MM.1S (cell line): ENCODE data around the gene SCMH1.

Source experiments
- DNase-seq: peaks from one replicate; pipeline ENCODE4 v3.0.0-alpha.2; 2015
- H2AFZ ChIP-seq: fragments of 300-600 bp; sonication (generic); 2 replicates; pipeline ENCODE4 v1.6.0; 2016; ENCODE audit warnings: antibody characterized with exemption, low read length
- H3F3A ChIP-seq: fragments of 300-600 bp; sonication (generic); 2 replicates; pipeline ENCODE4 v1.6.1; 2016; ENCODE audit warnings: mild to moderate bottlenecking, antibody characterized with exemption, low read length, moderate library complexity, mixed read lengths; ENCODE audit not compliant: insufficient read depth
- H3K27ac ChIP-seq: fragments of 300-600 bp; sonication (generic); 2 replicates; pipeline ENCODE4 v1.5.1; 2016; ENCODE audit warnings: mild to moderate bottlenecking, low read length
- H3K27me3 ChIP-seq: fragments of 300-600 bp; sonication (generic); replicated peaks from 2 replicates; pipeline ENCODE4 v1.6.0; 2016; ENCODE audit warnings: low read length; ENCODE audit not compliant: insufficient read depth
- H3K36me3 ChIP-seq: fragments of 300-600 bp; sonication (generic); replicated peaks from 2 replicates; pipeline ENCODE4 v1.6.1; 2016; ENCODE audit warnings: mild to moderate bottlenecking, low read length, mixed read lengths; ENCODE audit not compliant: insufficient read depth
- H3K4me1 ChIP-seq: fragments of 300-600 bp; sonication (generic); 2 replicates; pipeline ENCODE4 v1.6.1; 2016; ENCODE audit warnings: low read length, mixed read lengths
- H3K4me2 ChIP-seq: fragments of 300-600 bp; sonication (generic); 2 replicates; pipeline ENCODE4 v1.6.0; 2016; ENCODE audit warnings: low read depth, low read length
- H3K4me3 ChIP-seq: fragments of 300-600 bp; sonication (generic); 2 replicates; pipeline ENCODE4 v1.5.1; 2016; ENCODE audit warnings: low read length, mixed read lengths
- H3K79me2 ChIP-seq: fragments of 300-600 bp; sonication (generic); 2 replicates; pipeline ENCODE4 v1.6.1; 2016; ENCODE audit warnings: mixed run types, low read length, mixed read lengths
- H3K9ac ChIP-seq: fragments of 300-600 bp; sonication (generic); 2 replicates; pipeline ENCODE4 v1.6.1; 2016; ENCODE audit warnings: low read length, mixed read lengths
- H3K9me2 ChIP-seq: fragments of 300-600 bp; sonication (generic); replicated peaks from 2 replicates; pipeline ENCODE4 v1.6.1; 2016; ENCODE audit warnings: mild to moderate bottlenecking, low read length, mixed read lengths; ENCODE audit not compliant: insufficient read depth
- H3K9me3 ChIP-seq: fragments of 300-600 bp; sonication (generic); replicated peaks from 2 replicates; pipeline ENCODE4 v1.6.1; 2016; ENCODE audit warnings: mild to moderate bottlenecking, low read length, mixed read lengths; ENCODE audit not compliant: insufficient read depth
- H4K20me1 ChIP-seq: fragments of 300-600 bp; sonication (generic); 2 replicates; pipeline ENCODE4 v1.6.1; 2016; ENCODE audit warnings: mild to moderate bottlenecking, low read length, moderate library complexity, mixed read lengths; ENCODE audit not compliant: insufficient read depth
- EZH2 ChIP-seq: fragments of 300-600 bp; sonication (generic); optimal IDR thresholded peaks from 2 replicates; pipeline ENCODE3; 2017; ENCODE audit warnings: low read depth, mild to moderate bottlenecking, antibody characterized with exemption, low read length, mixed read lengths
- EZH2phosphoT487 ChIP-seq: fragments of 300-600 bp; sonication (generic); IDR thresholded peaks from 2 replicates; pipeline ENCODE4 v1.6.1; 2018; ENCODE audit warnings: antibody characterized with exemption, low read length
- TF ChIP-seq, protein P1 (sequence below): fragments of 300-600 bp; sonication (generic); IDR thresholded peaks from 2 replicates; pipeline ENCODE4 v1.5.1; 2016; ENCODE audit warnings: antibody characterized with exemption, low read length, mixed read lengths

The SCMH1 gene

DNA sequence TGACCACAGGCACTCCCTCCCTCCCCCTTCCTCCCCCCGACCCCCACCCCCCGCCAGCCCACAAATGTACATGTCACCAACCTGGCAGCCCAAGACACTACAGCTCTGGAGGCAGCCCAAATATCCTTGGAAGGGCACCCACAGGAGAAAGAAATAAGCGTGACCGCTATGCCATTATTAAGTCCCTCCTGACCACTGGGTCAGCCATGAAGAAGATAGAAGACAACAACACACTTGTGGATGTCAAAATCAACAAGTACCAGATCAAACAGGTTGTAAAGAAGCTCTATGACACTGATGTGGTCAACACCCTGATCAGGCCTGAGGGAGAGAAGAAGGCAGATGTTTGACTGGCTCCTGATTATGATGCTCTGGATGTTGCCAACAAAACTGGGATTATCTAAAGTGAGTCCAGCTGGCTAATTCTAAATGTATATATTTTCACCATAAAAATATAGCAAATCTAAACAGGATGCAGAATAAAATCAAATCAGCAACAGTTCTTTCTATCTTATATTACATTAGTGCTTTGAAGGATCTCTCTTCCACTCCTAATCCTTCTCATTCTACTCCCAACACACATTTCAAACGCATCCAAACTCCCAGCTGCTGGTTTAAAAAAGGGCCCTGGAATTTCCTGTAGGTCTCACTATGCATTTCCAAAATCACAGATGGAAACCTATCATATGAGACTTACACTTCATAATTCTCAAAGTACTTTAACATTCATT lies 143.2 kb downstream of the SCMH1 start:
- no peaks in the 10 kb centered on the region for H3K9me2 ChIP-seq
- no peak overlapping the region for H2AFZ ChIP-seq
- H4K20me1 ChIP-seq, result no peaks in the 10 kb centered on the region
- H3K9me3 ChIP-seq, result no peaks in the 10 kb centered on the region
- H3K4me1 ChIP-seq, result peaks cover 2% of the 10 kb centered on the region; the same call in 1 of the 2 replicates
- no peak for DNase-seq
- H3K9ac ChIP-seq, result no peak overlapping the region
- no peak overlapping the region for H3K4me3 ChIP-seq
- no peaks in the 10 kb centered on the region; the same call in 1 of the 2 replicates for H3K36me3 ChIP-seq
- no peak overlapping the region for H3K4me2 ChIP-seq
- H3F3A ChIP-seq, result no peaks in the 10 kb centered on the region
- no peak overlapping the region for H3K27ac ChIP-seq
- TF ChIP-seq, protein P1, sequence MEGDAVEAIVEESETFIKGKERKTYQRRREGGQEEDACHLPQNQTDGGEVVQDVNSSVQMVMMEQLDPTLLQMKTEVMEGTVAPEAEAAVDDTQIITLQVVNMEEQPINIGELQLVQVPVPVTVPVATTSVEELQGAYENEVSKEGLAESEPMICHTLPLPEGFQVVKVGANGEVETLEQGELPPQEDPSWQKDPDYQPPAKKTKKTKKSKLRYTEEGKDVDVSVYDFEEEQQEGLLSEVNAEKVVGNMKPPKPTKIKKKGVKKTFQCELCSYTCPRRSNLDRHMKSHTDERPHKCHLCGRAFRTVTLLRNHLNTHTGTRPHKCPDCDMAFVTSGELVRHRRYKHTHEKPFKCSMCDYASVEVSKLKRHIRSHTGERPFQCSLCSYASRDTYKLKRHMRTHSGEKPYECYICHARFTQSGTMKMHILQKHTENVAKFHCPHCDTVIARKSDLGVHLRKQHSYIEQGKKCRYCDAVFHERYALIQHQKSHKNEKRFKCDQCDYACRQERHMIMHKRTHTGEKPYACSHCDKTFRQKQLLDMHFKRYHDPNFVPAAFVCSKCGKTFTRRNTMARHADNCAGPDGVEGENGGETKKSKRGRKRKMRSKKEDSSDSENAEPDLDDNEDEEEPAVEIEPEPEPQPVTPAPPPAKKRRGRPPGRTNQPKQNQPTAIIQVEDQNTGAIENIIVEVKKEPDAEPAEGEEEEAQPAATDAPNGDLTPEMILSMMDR, result no peak
- H3K79me2 ChIP-seq, result no peaks in the 10 kb centered on the region
- H3K27me3 ChIP-seq, result no peaks in the 10 kb centered on the region

DNA sequence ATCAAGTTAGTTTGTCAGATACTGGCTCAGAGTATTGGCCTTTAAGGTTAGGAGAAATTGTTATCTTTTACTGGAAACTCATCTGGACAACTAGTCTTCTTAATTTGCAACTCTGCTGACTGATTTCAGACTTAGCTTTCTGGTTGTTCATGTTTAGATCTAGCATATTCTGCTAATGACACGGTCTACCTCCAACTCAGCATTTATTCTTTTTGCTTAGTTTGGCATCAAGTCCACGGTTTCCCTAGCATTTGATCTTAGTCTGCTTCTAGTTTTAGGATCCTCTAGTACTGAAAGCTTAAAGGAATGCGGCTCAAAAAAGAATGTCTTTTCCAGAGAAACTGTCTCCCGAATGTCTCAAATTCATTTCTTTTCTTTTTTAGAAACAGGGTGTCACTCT lies 145.0 kb downstream of the SCMH1 start:
- no peak overlapping the region for H3K4me2 ChIP-seq
- H3K4me3 ChIP-seq, result no peak overlapping the region
- no peaks in the 10 kb centered on the region for H3K79me2 ChIP-seq
- H3K9me2 ChIP-seq, result no peaks in the 10 kb centered on the region
- H3F3A ChIP-seq, result no peaks in the 10 kb centered on the region
- no peaks in the 10 kb centered on the region for H3K27me3 ChIP-seq
- no peak overlapping the region for H3K27ac ChIP-seq
- no peaks in the 10 kb centered on the region for H4K20me1 ChIP-seq
- no peaks in the 10 kb centered on the region for H3K4me1 ChIP-seq
- no peak overlapping the region for H3K9ac ChIP-seq
- no peak for TF ChIP-seq EZH2phosphoT487
- TF ChIP-seq EZH2, result no peak
- TF ChIP-seq, protein P1, result no peak
- H3K9me3 ChIP-seq, result no peaks in the 10 kb centered on the region
- H3K36me3 ChIP-seq, result no peaks in the 10 kb centered on the region; the same call in 1 of the 2 replicates
- no peak for DNase-seq
- H2AFZ ChIP-seq, result no peak overlapping the region

DNA sequence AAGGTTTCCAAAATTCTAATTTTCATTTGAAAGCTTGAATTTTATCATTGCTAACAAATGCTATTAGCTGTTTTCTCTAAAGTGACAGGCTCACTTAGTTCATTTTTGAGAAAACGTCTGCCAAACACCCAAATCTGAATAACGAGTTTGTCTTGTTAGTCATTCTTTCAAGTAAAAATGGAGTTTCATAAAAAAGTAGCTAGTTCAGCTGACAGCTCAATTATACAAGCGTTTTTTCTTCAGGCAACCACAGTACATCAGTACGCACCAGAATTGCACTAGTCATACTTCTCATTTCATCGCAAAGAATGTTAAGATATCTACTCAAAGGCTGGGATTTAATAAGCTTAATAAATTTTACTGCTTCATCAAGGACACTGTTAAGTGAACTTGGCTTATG lies 148.3 kb downstream of the SCMH1 start:
- Histone ChIP-seq H4K20me1 (no peaks in the 10 kb centered on the region), H3K4me3 (no peak overlapping the region), H3K4me2 (no peak overlapping the region), H3K27ac (no peak overlapping the region), H3K36me3 (no peaks in the 10 kb centered on the region), H3K27me3 (no peaks in the 10 kb centered on the region), H3K9me3 (no peaks in the 10 kb centered on the region), H3K9me2 (no peaks in the 10 kb centered on the region), H3F3A (no peaks in the 10 kb centered on the region), H2AFZ (no peak overlapping the region), H3K4me1 (no peaks in the 10 kb centered on the region), H3K9ac (no peak overlapping the region), H3K79me2 (no peaks in the 10 kb centered on the region)
- TF ChIP-seq EZH2phosphoT487 (no peak), EZH2 (no peak)
- TF ChIP-seq, protein P1, result no peak
- DNase-seq, result no peak
